ENCODE data around the gene SCFD2. TPM values are rescaled to one million over a fixed set of nuclear protein-coding genes. Genes with fewer than 3 reads are reported as not detected.

SCFD2 gene
- polyA plus RNA-seq, 2 of the 4 experiments (the other 2 are of a cell fraction): 7.6 to 10.8 TPM

- TF ChIP-seq, protein P1, sequence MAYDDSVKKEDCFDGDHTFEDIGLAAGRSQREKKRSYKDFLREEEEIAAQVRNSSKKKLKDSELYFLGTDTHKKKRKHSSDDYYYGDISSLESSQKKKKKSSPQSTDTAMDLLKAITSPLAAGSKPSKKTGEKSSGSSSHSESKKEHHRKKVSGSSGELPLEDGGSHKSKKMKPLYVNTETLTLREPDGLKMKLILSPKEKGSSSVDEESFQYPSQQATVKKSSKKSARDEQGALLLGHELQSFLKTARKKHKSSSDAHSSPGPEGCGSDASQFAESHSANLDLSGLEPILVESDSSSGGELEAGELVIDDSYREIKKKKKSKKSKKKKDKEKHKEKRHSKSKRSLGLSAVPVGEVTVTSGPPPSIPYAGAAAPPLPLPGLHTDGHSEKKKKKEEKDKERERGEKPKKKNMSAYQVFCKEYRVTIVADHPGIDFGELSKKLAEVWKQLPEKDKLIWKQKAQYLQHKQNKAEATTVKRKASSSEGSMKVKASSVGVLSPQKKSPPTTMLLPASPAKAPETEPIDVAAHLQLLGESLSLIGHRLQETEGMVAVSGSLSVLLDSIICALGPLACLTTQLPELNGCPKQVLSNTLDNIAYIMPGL (CRISPR knock-in tag; IDR thresholded peaks at IDR 0.05; ENCODE audit: borderline replicate concordance): no peak
- TF ChIP-seq HDAC2 (IDR thresholded peaks at IDR 0.05): no peak
These were observed 385.9 kb downstream of the SCFD2 start (continued) for GRCh38 chr4:52979821-52980590.

- ChIA-PET POLR2A (no interaction called here), CTCF (no interaction called here)
- H3K27ac ChIP-seq: no peak overlapping the region
- ATAC-seq (no peak), DNase-seq (ENCODE audit: low read depth in 1 of 2, low spot score in 1 of 2) (no peak), FAIRE-seq (no peak)
- no peak for TF ChIP-seq HOXA7 (CRISPR knock-in tag; IDR thresholded peaks at IDR 0.05)
- no peak for TF ChIP-seq RARB (CRISPR knock-in tag; IDR thresholded peaks at IDR 0.05)
- no peak for TF ChIP-seq ZC3H11A (IDR thresholded peaks at IDR 0.05)
- TF ChIP-seq RNF2 (IDR thresholded peaks at IDR 0.05; ENCODE audit: borderline replicate concordance, low read depth): no peak
- no peak for TF ChIP-seq POLR2AphosphoS2 (conservative IDR thresholded peaks at IDR 0.05; ENCODE audit: low read length)
- TF ChIP-seq NFE2L2 (conservative IDR thresholded peaks at IDR 0.05; ENCODE audit: low read length): no peak
- TF ChIP-seq KDM5A (IDR thresholded peaks at IDR 0.05): no peak
- TF ChIP-seq ZSCAN20 (CRISPR knock-in tag; IDR thresholded peaks at IDR 0.05): no peak
- no peak for TF ChIP-seq CEBPB (IDR thresholded peaks at IDR 0.05)
- no peak for TF ChIP-seq ZFP36 (IDR thresholded peaks at IDR 0.05; ENCODE audit: borderline replicate concordance, partially characterized antibody)
- no peak for TF ChIP-seq KDM1A (IDR thresholded peaks at IDR 0.05; ENCODE audit: low read depth)
- no peak for TF ChIP-seq MYC (IDR thresholded peaks at IDR 0.05; ENCODE audit: borderline replicate concordance, low read length)
- no peak for TF ChIP-seq PHF8 (IDR thresholded peaks at IDR 0.05; ENCODE audit: borderline replicate concordance, low read depth)
- TF ChIP-seq CBX8 (IDR thresholded peaks at IDR 0.05): no peak
- TF ChIP-seq RCOR1 (IDR thresholded peaks at IDR 0.05; ENCODE audit: low read depth, low read length): no peak
- WGBS (ENCODE audit: missing lambda C conversion rate): 68% methylated on average over 1 of the region's 1 CpG
- no peaks in the 10 kb centered on the region for H3K4me1 ChIP-seq
- H3K4me3 ChIP-seq: no peak overlapping the region
- H3K9me3 ChIP-seq: no peaks in the 10 kb centered on the region
- no peak overlapping the region for H3K4me2 ChIP-seq
These were observed 386.8 kb downstream of the SCFD2 start for GRCh38 chr4:52979020-52979419.

DNA sequence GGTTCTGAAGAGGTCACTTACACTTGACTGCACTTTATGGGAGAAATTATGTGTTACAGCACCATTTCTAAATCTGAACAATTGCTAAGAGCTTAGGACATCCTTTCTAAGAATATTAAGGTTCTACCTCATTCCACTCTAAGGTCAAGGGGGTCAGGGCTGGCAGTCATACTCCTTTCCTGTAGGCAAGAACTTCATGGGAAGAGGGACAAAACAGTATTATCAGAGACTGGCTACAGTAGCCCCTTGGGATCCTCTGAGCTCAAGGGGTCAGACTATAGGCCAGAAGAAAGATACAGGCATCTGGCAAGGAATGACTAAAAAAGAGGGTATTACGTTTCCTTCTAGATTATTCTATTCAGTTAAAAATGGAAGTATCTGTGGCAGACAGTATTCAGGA lies 388.6 kb downstream of the SCFD2 start:
- FAIRE-seq: no peak

More for the DNA sequence above, 388.6 kb downstream of the SCFD2 start:
- TF ChIP-seq SREBF2 (IDR thresholded peaks at IDR 0.05) (no peak), POLR2A (IDR thresholded peaks at IDR 0.05; ENCODE audit: low read length) (no peak), JUNB (IDR thresholded peaks at IDR 0.05) (no peak), SMC3 (IDR thresholded peaks at IDR 0.05) (no peak), NFE2L2 (conservative IDR thresholded peaks at IDR 0.05; ENCODE audit: low read length) (no peak), ZFP36 (IDR thresholded peaks at IDR 0.05; ENCODE audit: borderline replicate concordance, partially characterized antibody) (no peak), KDM5A (IDR thresholded peaks at IDR 0.05) (no peak), E2F6 (IDR thresholded peaks at IDR 0.05; ENCODE audit: borderline replicate concordance, low read depth) (no peak), HOXB13 (CRISPR knock-in tag; IDR thresholded peaks at IDR 0.05; ENCODE audit: low read depth) (no peak)
- TF ChIP-seq, protein P2, sequence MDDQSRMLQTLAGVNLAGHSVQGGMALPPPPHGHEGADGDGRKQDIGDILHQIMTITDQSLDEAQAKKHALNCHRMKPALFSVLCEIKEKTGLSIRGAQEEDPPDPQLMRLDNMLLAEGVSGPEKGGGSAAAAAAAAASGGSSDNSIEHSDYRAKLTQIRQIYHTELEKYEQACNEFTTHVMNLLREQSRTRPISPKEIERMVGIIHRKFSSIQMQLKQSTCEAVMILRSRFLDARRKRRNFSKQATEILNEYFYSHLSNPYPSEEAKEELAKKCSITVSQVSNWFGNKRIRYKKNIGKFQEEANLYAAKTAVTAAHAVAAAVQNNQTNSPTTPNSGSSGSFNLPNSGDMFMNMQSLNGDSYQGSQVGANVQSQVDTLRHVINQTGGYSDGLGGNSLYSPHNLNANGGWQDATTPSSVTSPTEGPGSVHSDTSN (IDR thresholded peaks at IDR 0.05): no peak
- no peaks in the 10 kb centered on the region for H3K4me1 ChIP-seq
- H3K9me3 ChIP-seq: no peaks in the 10 kb centered on the region
- no peak overlapping the region for H3K4me3 ChIP-seq
- POLR2A ChIA-PET: no interaction called here
- WGBS (ENCODE audit: missing lambda C conversion rate): 87% methylated on average over 1 of the region's 1 CpG
- CTCF ChIA-PET: interaction anchor here (1.6 to 2.7 kb wide), 2 partner anchors 432 to 1257 kb away, joined by 4 to 11 read pairs; no protein-coding TSS in a partner anchor
- no peak overlapping the region for H3K4me2 ChIP-seq
- ATAC-seq: no peak
- no peak overlapping the region for H3K27ac ChIP-seq
- no peak for DNase-seq (ENCODE audit: low read depth in 1 of 2, low spot score in 1 of 2)
